Mesenchymal stem cell (in vitro differentiated cells and primary cell): ENCODE results near the gene LRCOL1.

Source experiments
- DNase-seq: peaks from one replicate; pipeline ENCODE4 v3.0.0-alpha.2; 2013
- H2AFZ ChIP-seq: one replicate; pipeline ENCODE4 v1.6.1; 2013; ENCODE audit warnings: low read depth, mild to moderate bottlenecking, control low read depth, inconsistent platforms, low read length, moderate library complexity
- H2AK5ac ChIP-seq: 2 replicates; pipeline ENCODE4 v1.6.1; 2013; ENCODE audit warnings: low read length, moderate library complexity, mild to moderate bottlenecking, inconsistent platforms; ENCODE audit not compliant: severe bottlenecking
- H2BK120ac ChIP-seq: one replicate; pipeline ENCODE4 v1.6.1; 2013; ENCODE audit warnings: low read depth, mild to moderate bottlenecking, inconsistent platforms, low read length, moderate library complexity
- H2BK12ac ChIP-seq, 2 experiments: one replicate each; pipeline ENCODE4 v1.6.1; 2013; ENCODE audit warnings: inconsistent platforms in 2 of 2, low read length in 2 of 2, mild to moderate bottlenecking in 2 of 2, moderate library complexity in 2 of 2, control low read depth in 1 of 2
- H2BK15ac ChIP-seq: one replicate; pipeline ENCODE4 v1.6.1; 2013; ENCODE audit warnings: mild to moderate bottlenecking, low read depth, inconsistent platforms; ENCODE audit not compliant: poor library complexity, severe bottlenecking
- H2BK5ac ChIP-seq: 2 replicates; pipeline ENCODE4 v1.6.1; 2013; ENCODE audit warnings: low read depth, mild to moderate bottlenecking, low read length, control low read depth, inconsistent platforms; ENCODE audit not compliant: poor library complexity, severe bottlenecking
- H3K14ac ChIP-seq, 2 experiments: one replicate each; pipeline ENCODE4 v1.6.1; 2013; ENCODE audit warnings: inconsistent platforms in 2 of 2, low read length in 2 of 2, control low read depth in 1 of 2, mild to moderate bottlenecking in 1 of 2, moderate library complexity in 1 of 2
- H3K18ac ChIP-seq, 2 experiments: one replicate each; pipeline ENCODE4 v1.6.1; 2013; ENCODE audit warnings: inconsistent platforms in 2 of 2, low read length in 2 of 2, control low read depth in 1 of 2, low read depth in 1 of 2, mild to moderate bottlenecking in 1 of 2
- H3K23ac ChIP-seq, 2 experiments: one replicate each; pipeline ENCODE4 v1.6.1; 2013; ENCODE audit warnings: inconsistent platforms in 2 of 2, low read length in 2 of 2, mild to moderate bottlenecking in 2 of 2, moderate library complexity in 2 of 2, control low read depth in 1 of 2
- H3K27ac ChIP-seq: 2 replicates; pipeline ENCODE4 v1.5.1; 2013; ENCODE audit warnings: mild to moderate bottlenecking, moderate library complexity, low read length, control low read depth, inconsistent platforms; ENCODE audit not compliant: poor library complexity, severe bottlenecking
- H3K27me3 ChIP-seq, 2 experiments: 2 replicates each; pipeline versions ENCODE4 v1.6.1 to v1.7.0; 2013; ENCODE audit warnings: low read length in 2 of 2, mild to moderate bottlenecking in 2 of 2, moderate library complexity in 2 of 2, control low read depth in 1 of 2, inconsistent platforms in 1 of 2; ENCODE audit not compliant: control insufficient read depth in 1 of 2, insufficient read depth in 1 of 2
- H3K36me3 ChIP-seq, 2 experiments: 2 replicates each; pipeline versions ENCODE4 v1.6.1 to v1.7.0; 2013; ENCODE audit warnings: low read length in 2 of 2, control low read depth in 1 of 2, inconsistent platforms in 1 of 2, low read depth in 1 of 2, mild to moderate bottlenecking in 1 of 2; ENCODE audit not compliant: insufficient read depth in 2 of 2, control insufficient read depth in 1 of 2
- H3K4ac ChIP-seq, 2 experiments: one replicate each; pipeline ENCODE4 v1.6.1; 2013; ENCODE audit warnings: inconsistent platforms in 2 of 2, low read length in 2 of 2, mild to moderate bottlenecking in 2 of 2, moderate library complexity in 2 of 2, control low read depth in 1 of 2, low read depth in 1 of 2
- H3K4me1 ChIP-seq: 2 replicates; pipeline ENCODE4 v1.6.1; 2013; ENCODE audit warnings: low read depth, low read length, control low read depth; ENCODE audit not compliant: control insufficient read depth, insufficient read depth
- H3K4me2 ChIP-seq: 2 replicates; pipeline ENCODE4 v1.6.1; 2013; ENCODE audit warnings: low read length, mild to moderate bottlenecking, inconsistent platforms; ENCODE audit not compliant: poor library complexity, severe bottlenecking
- H3K4me3 ChIP-seq, 2 experiments: 2 replicates each; pipeline versions ENCODE4 v1.5.1 to v1.7.0; 2013; ENCODE audit warnings: low read length in 2 of 2, mild to moderate bottlenecking in 2 of 2, control low read depth in 1 of 2, low read depth in 1 of 2; ENCODE audit not compliant: insufficient read depth in 1 of 2
- H3K79me1 ChIP-seq: replicated peaks from 2 replicates; pipeline ENCODE4 v1.6.1; 2013; ENCODE audit warnings: mild to moderate bottlenecking, control low read depth, low read length, inconsistent platforms; ENCODE audit not compliant: poor library complexity, severe bottlenecking
- H3K9ac ChIP-seq: 2 replicates; pipeline ENCODE4 v1.7.0; 2013; ENCODE audit warnings: mild to moderate bottlenecking, low read length, moderate library complexity
- H3K9me3 ChIP-seq: 2 replicates; pipeline ENCODE4 v1.7.0; 2013; ENCODE audit warnings: mild to moderate bottlenecking, low read length; ENCODE audit not compliant: control insufficient read depth
- H4K8ac ChIP-seq: one replicate; pipeline ENCODE4 v1.6.1; 2013; ENCODE audit warnings: inconsistent platforms, mild to moderate bottlenecking, low read length, moderate library complexity
- H4K91ac ChIP-seq: one replicate; pipeline ENCODE4 v1.6.1; 2013; ENCODE audit warnings: mild to moderate bottlenecking, low read length, inconsistent platforms
- WGBS: methylation state at CpG from one replicate; pipeline ENCODE4 v1.1.7; 2013; ENCODE audit warnings: mixed read lengths; 5-methylcytosine and 5-hydroxymethylcytosine counted together

Gene LRCOL1

GRCh38 chr12:132649226-132649945 is 39.0 kb upstream of the LRCOL1 start:
- Histone ChIP-seq H2BK5ac (no peak overlapping the region), H3K27ac (no peak overlapping the region), H2AK5ac (no peak overlapping the region), H2BK15ac (no peak overlapping the region), H3K14ac (no peak overlapping the region), H4K91ac (peak overlapping the region; percentile 35), H3K23ac (no peak overlapping the region), H3K9me3 (no peaks in the 10 kb centered on the region), H4K8ac (no peak overlapping the region), H3K18ac (no peak overlapping the region), H3K27me3 (no peaks in the 10 kb centered on the region), H3K4me1 (no peaks in the 10 kb centered on the region), H2BK120ac (no peak overlapping the region), H3K36me3 (peaks cover 36 to 59% of the 10 kb centered on the region in 2 experiments), H3K79me1 (peaks cover 6% of the 10 kb centered on the region), H3K9ac (no peak overlapping the region), H2BK12ac (no peak overlapping the region), H2AFZ (no peak overlapping the region), H3K4me2 (no peak overlapping the region), H3K4me3 (no peak overlapping the region), H3K4ac (no peak overlapping the region)
- no peak for DNase-seq
- 97% methylated on average over 25 of the region's 27 CpGs for WGBS

- Histone ChIP-seq H2BK120ac (no peak overlapping the region), H3K27me3 (no peaks in the 10 kb centered on the region), H3K36me3 (peaks cover 39 to 61% of the 10 kb centered on the region in 2 experiments), H3K4me2 (no peak overlapping the region), H2BK12ac (no peak overlapping the region), H3K79me1 (peaks cover 6% of the 10 kb centered on the region), H2AK5ac (no peak overlapping the region), H4K91ac (no peak overlapping the region), H3K4me3 (no peak overlapping the region), H3K4me1 (no peaks in the 10 kb centered on the region), H3K9ac (no peak overlapping the region), H3K9me3 (no peaks in the 10 kb centered on the region), H2BK15ac (no peak overlapping the region), H2BK5ac (no peak overlapping the region), H3K14ac (no peak overlapping the region), H3K4ac (no peak overlapping the region), H3K27ac (no peak overlapping the region), H2AFZ (no peak overlapping the region), H4K8ac (no peak overlapping the region), H3K18ac (no peak overlapping the region), H3K23ac (no peak overlapping the region)
- DNase-seq: no peak
- 97% methylated on average over 24 of the region's 24 CpGs for WGBS
These were observed 38.3 kb upstream of the LRCOL1 start for GRCh38 chr12:132648616-132649225.

- Histone ChIP-seq H4K8ac (peak overlapping the region; percentile 20), H2AFZ (no peak overlapping the region), H2BK120ac (no peak overlapping the region), H3K4me2 (no peak overlapping the region), H3K4me1 (no peaks in the 10 kb centered on the region), H4K91ac (no peak overlapping the region), H2BK5ac (no peak overlapping the region), H2BK15ac (no peak overlapping the region), H2BK12ac (no peak overlapping the region), H3K23ac (no peak overlapping the region), H3K36me3 (peaks cover 45 to 61% of the 10 kb centered on the region in 2 experiments), H3K14ac (no peak overlapping the region), H3K27ac (no peak overlapping the region), H2AK5ac (no peak overlapping the region), H3K4me3 (no peak overlapping the region), H3K9ac (no peak overlapping the region), H3K9me3 (no peaks in the 10 kb centered on the region), H3K4ac (no peak overlapping the region), H3K27me3 (no peaks in the 10 kb centered on the region), H3K18ac (no peak overlapping the region), H3K79me1 (peaks cover 6% of the 10 kb centered on the region)
- DNase-seq: no peak
- 98% methylated on average over 9 of the region's 10 CpGs for WGBS
These were observed 37.5 kb upstream of the LRCOL1 start for GRCh38 chr12:132647858-132648257.

GRCh38 chr12:132646850-132647249 is 36.5 kb upstream of the LRCOL1 start:
- H3K4ac ChIP-seq: no peak overlapping the region
- no peak overlapping the region for H3K23ac ChIP-seq
- no peak overlapping the region for H2BK15ac ChIP-seq
- H3K14ac ChIP-seq: no peak overlapping the region
- H3K9ac ChIP-seq: no peak overlapping the region
- H3K4me3 ChIP-seq: no peak overlapping the region
- H2BK5ac ChIP-seq: no peak overlapping the region
- H3K9me3 ChIP-seq: no peaks in the 10 kb centered on the region
- peaks cover 55 to 64% of the 10 kb centered on the region in 2 experiments for H3K36me3 ChIP-seq
- no peak overlapping the region for H2BK120ac ChIP-seq
- H4K8ac ChIP-seq: no peak overlapping the region
- peaks cover 6% of the 10 kb centered on the region for H3K79me1 ChIP-seq
- no peak overlapping the region for H2AFZ ChIP-seq
- H2AK5ac ChIP-seq: no peak overlapping the region
- no peak overlapping the region for H2BK12ac ChIP-seq
- no peak overlapping the region for H3K18ac ChIP-seq
- H3K27me3 ChIP-seq: no peaks in the 10 kb centered on the region
- no peaks in the 10 kb centered on the region for H3K4me1 ChIP-seq
- H4K91ac ChIP-seq: no peak overlapping the region
- WGBS: 100% methylated on average over 6 of the region's 7 CpGs
- H3K27ac ChIP-seq: no peak overlapping the region
- no peak overlapping the region for H3K4me2 ChIP-seq
- no peak for DNase-seq
